ENCODE results near the gene LGALS13. TPM values are rescaled to one million over a fixed set of nuclear protein-coding genes. Genes with fewer than 3 reads are reported as not detected.

LGALS13 gene
- polyA plus RNA-seq, 3 donors: not detected

- no peak overlapping the region for H3K4me3 ChIP-seq (replicated peaks in 1 of 3; ENCODE audit: low read depth in 2 of 3, low read length in 3 of 3)
- H3K9ac ChIP-seq (ENCODE audit: insufficient read depth, low read length, poor library complexity, severe bottlenecking): no peak overlapping the region
- Mint-ChIP-seq H3K4me3 (no peak overlapping the region), H3K9me3 (peaks cover 0 to 6% (median 0%) of the 10 kb centered on the region in 7 donors), H3K36me3 (no peaks in the 10 kb centered on the region), H3K4me1 (no peaks in the 10 kb centered on the region), H3K27ac (no peak overlapping the region), H3K27me3 (ENCODE audit: low read depth in 3 of 3) (peaks cover 8 to 16% (median 10%) of the 10 kb centered on the region in 3 donors)
- H3K27ac ChIP-seq (ENCODE audit: low read depth in 1 of 2, low read length in 2 of 2): no peak overlapping the region
- no peaks in the 10 kb centered on the region for H3K4me1 ChIP-seq (ENCODE audit: control insufficient read depth in 1 of 2, insufficient read depth in 2 of 2, low read length in 2 of 2)
- H3K4me2 ChIP-seq (replicated peaks; ENCODE audit: extremely low read depth, low read length, poor library complexity, severe bottlenecking): no peak overlapping the region
- H3K27me3 ChIP-seq (ENCODE audit: control insufficient read depth in 2 of 2, insufficient read depth in 2 of 2, low read length in 2 of 2): no peaks in the 10 kb centered on the region
- no peaks in the 10 kb centered on the region for H3K36me3 ChIP-seq (replicated peaks in 1 of 2; ENCODE audit: control insufficient read depth in 1 of 2, insufficient read depth in 2 of 2, low read length in 2 of 2)
- H3K79me2 ChIP-seq (ENCODE audit: insufficient read depth, low read length): no peaks in the 10 kb centered on the region
- intact Hi-C loops (cut with micrococcal nuclease): no loop called here
- no peaks in the 10 kb centered on the region for H4K20me1 ChIP-seq (ENCODE audit: insufficient read depth, low read length)
- no peak for DNase-seq
- no peak overlapping the region for H2AFZ ChIP-seq (ENCODE audit: insufficient read depth, low read depth, low read length, poor library complexity, severe bottlenecking)
- no peaks in the 10 kb centered on the region for H3K9me3 ChIP-seq (replicated peaks in 1 of 2; ENCODE audit: control insufficient read depth in 1 of 2, insufficient read depth in 1 of 2, low read length in 2 of 2)
- no peak for TF ChIP-seq CTCF (IDR thresholded peaks at IDR 0.05)
- 78% methylated on average over 3 of the region's 4 CpGs for WGBS (ENCODE audit: insufficient coverage)
Measured at GRCh38 chr19:39637891-39638290, 35.6 kb downstream of the LGALS13 start.

- Histone ChIP-seq H3K4me2 (replicated peaks; ENCODE audit: extremely low read depth, low read length, poor library complexity, severe bottlenecking) (no peak overlapping the region), H3K9ac (ENCODE audit: insufficient read depth, low read length, poor library complexity, severe bottlenecking) (no peak overlapping the region), H3K4me1 (ENCODE audit: control insufficient read depth in 1 of 2, insufficient read depth in 2 of 2, low read length in 2 of 2) (no peaks in the 10 kb centered on the region), H2AFZ (ENCODE audit: insufficient read depth, low read depth, low read length, poor library complexity, severe bottlenecking) (no peak overlapping the region), H3K27me3 (ENCODE audit: control insufficient read depth in 2 of 2, insufficient read depth in 2 of 2, low read length in 2 of 2) (no peaks in the 10 kb centered on the region), H3K4me3 (replicated peaks in 1 of 3; ENCODE audit: low read depth in 2 of 3, low read length in 3 of 3) (no peak overlapping the region), H3K27ac (ENCODE audit: low read depth in 1 of 2, low read length in 2 of 2) (no peak overlapping the region), H3K9me3 (replicated peaks in 1 of 2; ENCODE audit: control insufficient read depth in 1 of 2, insufficient read depth in 1 of 2, low read length in 2 of 2) (no peaks in the 10 kb centered on the region), H3K79me2 (ENCODE audit: insufficient read depth, low read length) (no peaks in the 10 kb centered on the region), H3K36me3 (replicated peaks in 1 of 2; ENCODE audit: control insufficient read depth in 1 of 2, insufficient read depth in 2 of 2, low read length in 2 of 2) (no peaks in the 10 kb centered on the region), H4K20me1 (ENCODE audit: insufficient read depth, low read length) (no peaks in the 10 kb centered on the region)
- no peaks in the 10 kb centered on the region for H3K4me1 Mint-ChIP-seq
- H3K27me3 Mint-ChIP-seq (ENCODE audit: low read depth in 3 of 3): peaks cover 7 to 9% (median 8%) of the 10 kb centered on the region in 3 donors
- intact Hi-C loops (cut with micrococcal nuclease): no loop called here
- no peak for DNase-seq
- H3K27ac Mint-ChIP-seq: no peak overlapping the region
- H3K36me3 Mint-ChIP-seq: no peaks in the 10 kb centered on the region
- no peak for TF ChIP-seq CTCF (IDR thresholded peaks at IDR 0.05)
- H3K9me3 Mint-ChIP-seq: peaks cover 0 to 3% (median 2%) of the 10 kb centered on the region in 7 donors
- peak overlapping the region in 1 of 2 donors; percentile 1 for H3K4me3 Mint-ChIP-seq
- WGBS (ENCODE audit: insufficient coverage): no CpG with 5 or more reads among the region's 1 CpG
Measured at GRCh38 chr19:39641773-39642172, 39.4 kb downstream of the LGALS13 start.
